Lower lobe of right lung (tissue), 2 donors: ENCODE measurements around the gene NOD2. TPM values are rescaled to one million over a fixed set of nuclear protein-coding genes. Genes with fewer than 3 reads are reported as not detected.

Experiments
- ATAC-seq, 2 donors: fragments of 200-7000 bp; cut with Tn5 transposase; one replicate each; pipeline ENCODE4 v1.9.1; 2020 to 2022; ENCODE audit warnings: mild to moderate bottlenecking in 2 of 2, moderate library complexity in 2 of 2
- DNase-seq: peaks from one replicate; pipeline ENCODE4 v3.0.0-alpha.2; 2020
- H3K27ac ChIP-seq: fragments of 200-600 bp; one replicate; pipeline ENCODE4 v1.8.0; 2022
- H3K27me3 ChIP-seq: fragments of 200-600 bp; one replicate; pipeline ENCODE4 v1.8.0; 2022; ENCODE audit warnings: low read depth
- H3K36me3 ChIP-seq: fragments of 200-600 bp; one replicate; pipeline ENCODE4 v1.8.0; 2022; ENCODE audit warnings: mild to moderate bottlenecking
- H3K4me1 ChIP-seq: fragments of 200-600 bp; one replicate; pipeline ENCODE4 v1.8.0; 2022
- H3K4me3 ChIP-seq: fragments of 200-600 bp; one replicate; pipeline ENCODE4 v1.8.0; 2022; ENCODE audit warnings: mild to moderate bottlenecking
- H3K9me3 ChIP-seq: fragments of 200-600 bp; one replicate; pipeline ENCODE4 v1.8.0; 2022
- CTCF ChIP-seq: fragments of 200-600 bp; IDR thresholded peaks from one replicate; pipeline ENCODE4 v1.8.0; 2022; ENCODE audit warnings: antibody characterized with exemption, mild to moderate bottlenecking
- intact Hi-C: fragments of 100-400 bp; cut with DNase I; formaldehyde crosslinking; loops from one replicate; pipeline ENCODE4 v1.11.0; 2022
- total RNA-seq: library from RNA; stranded (reverse); fragmentation: NEBNext Ultra II Directional; extraction: Animal tissue kit (Norgen Biotek cat#: 25700); gene quantifications from one replicate; pipeline ENCODE4 v1.2.1, GENCODE V29; 2021
- donor health status: DM: no; HTN: yes; CAD: no; lungs with severe emphysema.

NOD2 gene
- total RNA-seq, 1 donor from 2014 or later: 13.2 TPM

DNA sequence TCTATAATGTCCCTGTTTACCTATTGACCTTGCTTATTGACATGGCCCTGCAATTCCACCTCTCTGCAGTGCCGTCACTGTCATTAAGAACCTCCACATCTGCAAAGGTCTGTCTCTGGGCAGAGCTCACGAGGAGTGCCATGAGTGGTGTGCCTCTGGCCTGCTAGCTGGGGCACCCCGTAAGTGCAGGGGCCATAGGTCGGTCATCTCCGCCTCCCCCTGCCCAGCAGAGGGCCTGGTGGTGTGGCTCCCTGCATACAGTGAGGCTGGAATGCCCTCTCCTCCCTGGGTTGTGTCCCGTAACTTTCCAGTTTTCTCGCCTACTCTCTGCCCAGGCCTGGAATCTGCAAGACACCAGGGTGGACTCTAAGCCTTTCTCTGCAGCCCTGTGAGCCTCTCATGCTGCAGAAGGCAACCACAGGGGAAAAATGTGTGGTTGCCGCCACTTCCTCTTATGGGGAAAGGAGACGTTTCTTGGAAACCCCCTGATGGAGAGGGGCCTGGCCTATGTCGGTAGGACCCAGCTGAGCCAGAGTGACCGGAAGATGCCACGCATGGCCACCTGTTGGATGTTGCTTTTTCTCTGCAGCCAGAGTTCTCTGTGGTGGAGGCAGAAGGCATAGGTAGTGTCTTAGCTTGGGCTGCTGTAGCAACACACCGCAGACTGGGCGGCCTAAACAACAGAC lies 9.6 kb upstream of the NOD2 start:
- Histone ChIP-seq H3K27me3 (no peaks in the 10 kb centered on the region), H3K36me3 (no peaks in the 10 kb centered on the region), H3K4me3 (no peak overlapping the region), H3K9me3 (no peaks in the 10 kb centered on the region), H3K4me1 (peaks cover 45% of the 10 kb centered on the region), H3K27ac (peak overlapping the region; percentile 76)
- no peak for TF ChIP-seq CTCF
- no peak for DNase-seq
- peak; percentile 60 to 66 for ATAC-seq
- intact Hi-C loops: no loop called here

DNA sequence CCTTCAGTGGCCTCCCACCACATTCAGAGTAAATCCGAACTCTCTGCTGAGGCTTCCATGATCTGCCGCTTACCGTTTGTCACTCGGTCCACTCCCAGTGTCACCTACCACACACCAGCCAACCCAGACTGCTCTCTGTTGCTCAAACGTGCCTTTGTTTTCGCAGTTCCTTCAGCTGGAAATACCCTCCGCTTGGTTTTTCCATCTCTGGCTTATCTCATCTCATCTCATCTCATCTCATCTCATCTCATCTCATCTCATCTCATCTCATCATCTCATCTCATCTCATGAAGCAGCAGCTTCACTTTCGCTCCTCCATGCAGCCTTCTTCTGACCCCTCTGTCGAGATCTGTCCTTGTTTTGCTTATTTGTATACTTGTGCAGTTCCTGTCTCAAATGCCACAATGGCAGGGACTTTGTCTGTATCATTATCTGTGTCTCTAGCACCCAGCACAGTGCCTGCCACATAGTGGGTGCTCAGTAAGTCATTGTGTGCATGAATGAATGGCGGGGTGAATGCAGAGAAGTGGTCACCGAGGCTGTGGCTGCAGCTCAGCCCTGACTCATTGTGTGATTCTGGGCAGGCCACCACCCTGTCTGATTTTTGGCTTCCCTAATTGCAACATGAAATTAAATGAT lies 8.5 kb upstream of the NOD2 start:
- ATAC-seq (peak; percentile 45 to 69), DNase-seq (no peak)
- H3K4me3 ChIP-seq: no peak overlapping the region
- H3K27me3 ChIP-seq: no peaks in the 10 kb centered on the region
- intact Hi-C loops: no loop called here
- peaks cover 34% of the 10 kb centered on the region for H3K4me1 ChIP-seq
- no peak for TF ChIP-seq CTCF
- H3K27ac ChIP-seq: peak overlapping the region; percentile 76
- no peaks in the 10 kb centered on the region for H3K36me3 ChIP-seq
- no peaks in the 10 kb centered on the region for H3K9me3 ChIP-seq

DNA sequence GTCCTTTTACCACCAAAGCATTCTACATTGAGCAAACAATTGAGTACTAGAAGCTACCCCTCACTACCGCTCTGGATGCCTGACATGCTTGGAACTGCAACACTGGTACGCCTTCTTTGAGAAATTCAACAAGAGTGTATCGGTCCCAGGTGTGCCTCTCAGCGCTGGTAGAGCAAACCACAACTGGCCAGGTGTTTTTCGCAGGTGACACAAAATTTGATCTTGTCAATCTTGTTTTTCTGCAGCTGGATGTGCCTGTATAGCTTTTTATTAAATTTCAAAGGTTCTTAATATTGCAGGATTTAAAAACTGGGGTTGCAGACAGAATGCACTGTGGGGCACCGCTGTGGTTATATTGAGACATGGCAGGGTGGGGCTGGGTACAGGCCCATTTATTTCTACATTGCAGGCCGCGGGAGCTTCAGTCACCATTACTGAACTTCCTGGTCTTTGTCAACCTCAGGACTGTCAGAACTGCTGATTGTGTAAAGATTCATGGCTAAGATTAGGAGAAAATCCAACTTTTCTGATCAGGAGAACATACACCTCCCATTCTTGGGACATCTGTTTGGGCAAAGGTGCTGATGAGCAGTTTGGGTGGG lies 7.8 kb upstream of the NOD2 start:
- Histone ChIP-seq H3K4me1 (peaks cover 33% of the 10 kb centered on the region), H3K9me3 (no peaks in the 10 kb centered on the region), H3K4me3 (no peak overlapping the region), H3K27ac (peak overlapping the region; percentile 54), H3K36me3 (no peaks in the 10 kb centered on the region), H3K27me3 (no peaks in the 10 kb centered on the region)
- no peak for TF ChIP-seq CTCF
- intact Hi-C loops: no loop called here
- ATAC-seq (peak; percentile 67 to 74), DNase-seq (peak; percentile 76)

DNA sequence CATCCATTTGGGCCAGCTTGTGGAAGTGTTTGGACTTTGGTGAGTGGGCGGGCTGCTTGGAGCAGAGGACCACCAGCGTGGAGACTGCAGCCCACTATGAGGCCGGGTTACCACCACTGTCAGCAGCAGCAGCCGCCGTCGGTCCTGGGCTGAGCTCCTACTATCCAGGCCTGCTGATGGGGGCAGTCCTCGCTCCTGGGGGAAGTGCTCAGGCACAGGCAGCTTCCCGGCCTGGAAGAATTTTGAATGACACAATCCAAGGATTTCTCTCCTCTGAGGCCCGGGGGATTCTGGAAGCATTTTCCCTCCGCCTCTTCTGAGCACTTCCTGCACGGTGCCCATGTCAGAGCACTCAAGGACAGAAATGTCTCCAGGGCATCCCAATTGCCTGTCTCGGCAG lies 5.3 kb upstream of the NOD2 start:
- TF ChIP-seq CTCF: no peak
- no peak overlapping the region for H3K27ac ChIP-seq
- H3K9me3 ChIP-seq: no peaks in the 10 kb centered on the region
- no peaks in the 10 kb centered on the region for H3K27me3 ChIP-seq
- intact Hi-C loops: no loop called here
- ATAC-seq (no peak), DNase-seq (no peak)
- H3K4me1 ChIP-seq: peaks cover 23% of the 10 kb centered on the region
- no peak overlapping the region for H3K4me3 ChIP-seq
- no peaks in the 10 kb centered on the region for H3K36me3 ChIP-seq

GRCh38 chr16:50688867-50689266 lies 4.5 kb upstream of the NOD2 start:
- Histone ChIP-seq H3K27ac (no peak overlapping the region), H3K9me3 (no peaks in the 10 kb centered on the region), H3K4me1 (peaks cover 19% of the 10 kb centered on the region), H3K36me3 (no peaks in the 10 kb centered on the region), H3K27me3 (no peaks in the 10 kb centered on the region), H3K4me3 (no peak overlapping the region)
- DNase-seq (no peak), ATAC-seq (no peak)
- intact Hi-C loops: no loop called here
- TF ChIP-seq CTCF: no peak
